HEK293T (cell line): ENCODE results near the gene ATP4B.

ENCODE experiments used
- BHLHE40 ChIP-seq: fragments of 450-650 bp; IDR thresholded peaks from 2 replicates; pipeline ENCODE4 v1.6.1; 2016; ENCODE audit warnings: mild to moderate bottlenecking, moderate library complexity, borderline replicate concordance
- CTBP1 ChIP-seq: fragments of 450-650 bp; IDR thresholded peaks from 2 replicates; pipeline ENCODE4 v1.6.1; 2016; ENCODE audit warnings: borderline replicate concordance
- FOXA1 ChIP-seq: fragments of 450-650 bp; IDR thresholded peaks from 2 replicates; pipeline ENCODE4 v1.6.1; 2016; ENCODE audit warnings: mild to moderate bottlenecking
- FOXK2 ChIP-seq: fragments of 450-650 bp; IDR thresholded peaks from 2 replicates; pipeline ENCODE4 v1.6.1; 2016; ENCODE audit warnings: mild to moderate bottlenecking
- FOXM1 ChIP-seq: fragments of 450-650 bp; IDR thresholded peaks from 2 replicates; pipeline ENCODE4 v1.6.1; 2017; ENCODE audit warnings: mild to moderate bottlenecking, borderline replicate concordance
- NFRKB ChIP-seq: fragments of 450-650 bp; IDR thresholded peaks from 2 replicates; pipeline ENCODE4 v1.6.1; 2016; ENCODE audit warnings: mild to moderate bottlenecking, moderate library complexity

DNA sequence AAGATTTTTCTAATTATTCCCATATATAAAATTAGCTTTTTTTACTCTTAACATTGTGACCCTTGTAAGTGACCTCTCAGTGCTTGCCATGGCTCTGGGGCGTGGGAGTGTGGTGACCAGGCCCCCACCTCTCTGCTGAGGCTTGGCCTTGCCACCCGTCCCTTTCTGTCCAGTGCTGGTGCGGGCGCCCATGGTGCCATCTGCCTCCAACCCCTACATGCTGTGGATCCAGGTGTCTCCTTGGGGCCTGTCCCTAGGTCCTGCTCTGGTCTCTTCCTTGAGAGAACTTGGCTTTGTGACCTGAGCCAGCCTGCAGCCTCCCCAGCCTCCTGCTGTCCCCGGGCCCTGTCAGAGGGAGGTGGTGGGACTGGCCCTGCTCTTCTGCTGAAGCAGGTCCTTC, 46.0 kb downstream of the ATP4B start:
- no peak for TF ChIP-seq BHLHE40
- no peak for TF ChIP-seq FOXA1
- TF ChIP-seq NFRKB: no peak
- TF ChIP-seq FOXM1: no peak
- TF ChIP-seq FOXK2: no peak
- no peak for TF ChIP-seq CTBP1
